ENCODE data around the gene PIH1D1.

PIH1D1 gene

DNA sequence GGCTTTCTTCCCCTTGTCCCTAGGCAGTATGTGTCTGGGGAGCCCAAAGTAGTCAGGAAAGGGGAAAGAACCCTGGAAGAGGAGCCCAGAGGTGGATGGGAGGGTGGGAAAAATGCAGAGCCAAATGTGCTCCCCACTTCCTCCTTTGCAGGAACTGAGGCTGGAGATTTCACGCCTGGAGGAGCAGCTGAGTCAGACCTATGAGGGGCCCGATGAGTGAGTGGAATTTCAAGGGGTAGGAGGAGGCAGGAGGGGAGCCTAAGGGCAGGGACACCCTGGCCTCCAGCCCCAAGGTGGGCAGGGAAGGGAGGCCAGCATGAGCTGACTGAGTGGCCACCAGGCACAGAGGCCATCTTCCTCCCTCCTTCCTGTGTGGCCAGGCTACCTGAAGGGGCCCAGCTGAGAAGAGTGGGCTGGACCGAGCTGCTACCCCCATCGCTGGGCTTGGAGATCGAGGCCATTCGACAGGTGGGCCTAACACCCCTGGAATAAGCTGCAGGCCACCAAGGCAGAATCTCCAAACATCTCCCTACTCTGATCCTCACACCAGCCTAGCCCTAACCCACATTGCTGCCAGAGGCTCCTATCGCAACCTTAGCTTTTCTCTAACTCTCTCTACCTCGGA lies 42.7 kb downstream of the PIH1D1 start:
- H3K4me3 ChIP-seq (ENCODE audit: low read depth, low read length) = no peak overlapping the region
- TF ChIP-seq, protein P1, sequence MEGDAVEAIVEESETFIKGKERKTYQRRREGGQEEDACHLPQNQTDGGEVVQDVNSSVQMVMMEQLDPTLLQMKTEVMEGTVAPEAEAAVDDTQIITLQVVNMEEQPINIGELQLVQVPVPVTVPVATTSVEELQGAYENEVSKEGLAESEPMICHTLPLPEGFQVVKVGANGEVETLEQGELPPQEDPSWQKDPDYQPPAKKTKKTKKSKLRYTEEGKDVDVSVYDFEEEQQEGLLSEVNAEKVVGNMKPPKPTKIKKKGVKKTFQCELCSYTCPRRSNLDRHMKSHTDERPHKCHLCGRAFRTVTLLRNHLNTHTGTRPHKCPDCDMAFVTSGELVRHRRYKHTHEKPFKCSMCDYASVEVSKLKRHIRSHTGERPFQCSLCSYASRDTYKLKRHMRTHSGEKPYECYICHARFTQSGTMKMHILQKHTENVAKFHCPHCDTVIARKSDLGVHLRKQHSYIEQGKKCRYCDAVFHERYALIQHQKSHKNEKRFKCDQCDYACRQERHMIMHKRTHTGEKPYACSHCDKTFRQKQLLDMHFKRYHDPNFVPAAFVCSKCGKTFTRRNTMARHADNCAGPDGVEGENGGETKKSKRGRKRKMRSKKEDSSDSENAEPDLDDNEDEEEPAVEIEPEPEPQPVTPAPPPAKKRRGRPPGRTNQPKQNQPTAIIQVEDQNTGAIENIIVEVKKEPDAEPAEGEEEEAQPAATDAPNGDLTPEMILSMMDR (IDR thresholded peaks at IDR 0.05; ENCODE audit: borderline replicate concordance, insufficient read depth, low read depth, low read length) = no peak

DNA sequence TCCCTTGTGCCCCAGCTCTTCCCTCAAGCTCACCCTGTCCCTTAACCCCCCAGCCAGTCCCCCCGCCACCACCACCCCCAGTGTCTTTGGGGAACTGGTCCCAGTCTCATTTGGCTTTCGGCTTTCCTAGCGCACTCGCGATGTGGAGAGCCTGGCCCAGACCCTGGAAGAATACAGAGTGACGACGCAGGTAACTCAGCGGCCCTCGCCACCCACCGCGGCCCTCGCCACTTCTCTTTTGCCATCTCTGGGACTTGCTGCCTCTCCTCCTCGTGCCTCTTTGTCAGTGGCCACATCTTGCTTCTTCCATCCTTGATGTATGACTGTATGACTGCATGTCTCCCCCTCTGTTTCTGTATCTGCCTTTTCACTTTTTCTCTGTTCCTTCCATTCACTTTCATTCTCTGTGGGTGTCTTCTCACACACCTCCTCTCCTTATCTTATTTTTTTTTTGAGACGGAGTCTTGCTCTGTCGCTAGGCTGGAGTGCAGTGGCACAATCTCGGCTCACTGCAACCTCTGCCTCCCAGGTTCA lies 44.1 kb downstream of the PIH1D1 start:
- TF ChIP-seq, protein P1 (IDR thresholded peaks at IDR 0.05; ENCODE audit: borderline replicate concordance, insufficient read depth, low read depth, low read length) = no peak

DNA sequence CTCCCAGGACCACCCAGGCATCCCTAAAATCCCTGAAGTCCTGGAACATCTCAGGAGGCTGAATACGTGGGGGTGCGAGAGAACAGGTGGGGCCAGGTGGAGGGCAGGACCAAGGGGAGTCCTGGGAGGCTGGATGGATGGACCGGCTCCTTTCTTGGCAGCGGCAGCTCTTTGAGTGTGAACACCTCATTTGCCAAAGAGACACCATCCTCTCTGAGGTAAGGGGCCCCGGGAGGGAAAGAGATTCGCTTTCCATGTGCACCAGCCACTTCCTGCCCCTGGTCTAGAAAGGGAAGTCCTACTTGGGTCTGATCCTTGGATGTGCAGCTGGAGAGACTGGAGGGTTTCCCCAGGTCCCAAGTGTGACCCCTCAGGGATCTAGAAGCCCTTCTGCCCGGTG lies 44.5 kb downstream of the PIH1D1 start:
- no peak overlapping the region for H3K4me3 ChIP-seq (ENCODE audit: low read depth, low read length)
- TF ChIP-seq, protein P1 (IDR thresholded peaks at IDR 0.05; ENCODE audit: borderline replicate concordance, insufficient read depth, low read depth, low read length) = no peak

More for the DNA sequence above, 44.1 kb downstream of the PIH1D1 start:
- no peak overlapping the region for H3K4me3 ChIP-seq (ENCODE audit: low read depth, low read length)

DNA sequence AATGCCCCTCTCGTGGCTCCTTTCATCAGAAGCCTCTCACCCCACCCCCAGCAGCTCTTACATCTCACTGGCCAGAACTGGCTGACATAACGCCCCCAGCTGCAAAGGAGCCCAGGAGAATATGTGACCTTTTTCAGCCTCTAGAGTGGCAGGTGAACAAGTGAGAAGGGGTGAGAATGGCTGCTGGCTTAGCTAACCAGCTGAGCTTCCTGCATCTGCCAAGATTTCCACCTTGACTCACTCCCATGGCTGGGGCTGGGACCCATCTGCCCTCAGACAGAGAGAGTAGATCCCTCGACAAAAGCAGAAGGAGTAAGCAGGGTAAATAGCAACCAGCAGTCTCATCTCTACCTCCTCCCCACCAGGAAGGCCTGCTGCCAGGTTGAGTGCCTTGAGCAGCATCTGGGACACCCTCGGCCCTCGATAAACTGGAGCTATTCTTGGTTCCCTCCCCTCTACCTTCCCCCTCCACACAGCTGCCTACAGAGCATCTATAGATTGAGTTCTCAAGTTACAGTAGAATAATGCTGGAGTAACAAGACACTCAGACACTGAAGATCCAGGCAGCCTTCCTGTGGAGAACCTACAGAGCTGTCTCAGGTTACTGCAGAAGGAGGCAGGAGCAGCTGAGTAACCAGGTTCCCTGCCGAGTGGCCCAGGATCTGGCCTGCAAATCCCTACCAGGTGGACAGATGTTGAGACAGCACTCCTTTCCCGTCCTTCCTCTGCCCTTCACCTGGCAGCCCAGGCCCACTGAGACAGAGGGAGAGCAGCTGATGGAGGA lies 48.0 kb downstream of the PIH1D1 start:
- no peak overlapping the region for H3K4me3 ChIP-seq (ENCODE audit: low read depth, low read length)
- TF ChIP-seq, protein P1 (IDR thresholded peaks at IDR 0.05; ENCODE audit: borderline replicate concordance, insufficient read depth, low read depth, low read length) = no peak

DNA sequence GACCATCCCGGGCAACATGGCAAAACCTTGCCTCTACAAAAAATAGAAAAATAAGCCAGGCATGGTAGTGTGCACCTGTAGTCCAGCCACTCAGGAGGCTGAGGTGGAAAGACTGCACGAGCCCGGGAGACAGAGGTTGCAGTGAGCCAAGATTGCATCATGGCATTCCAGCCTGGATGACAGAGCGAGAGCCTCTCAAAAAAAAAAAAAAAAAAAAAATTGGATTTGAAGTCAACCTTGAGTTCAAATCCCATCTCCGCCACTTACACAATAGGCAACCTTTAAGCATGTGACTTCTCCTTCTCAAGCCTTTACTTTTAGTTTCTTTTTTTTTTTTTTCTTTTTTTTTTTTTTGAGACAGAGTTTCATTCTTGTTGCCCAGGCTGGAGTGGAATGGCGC lies 51.6 kb downstream of the PIH1D1 start:
- no peak overlapping the region for H3K4me3 ChIP-seq (ENCODE audit: low read depth, low read length)
- TF ChIP-seq, protein P1 (IDR thresholded peaks at IDR 0.05; ENCODE audit: borderline replicate concordance, insufficient read depth, low read depth, low read length) = no peak

DNA sequence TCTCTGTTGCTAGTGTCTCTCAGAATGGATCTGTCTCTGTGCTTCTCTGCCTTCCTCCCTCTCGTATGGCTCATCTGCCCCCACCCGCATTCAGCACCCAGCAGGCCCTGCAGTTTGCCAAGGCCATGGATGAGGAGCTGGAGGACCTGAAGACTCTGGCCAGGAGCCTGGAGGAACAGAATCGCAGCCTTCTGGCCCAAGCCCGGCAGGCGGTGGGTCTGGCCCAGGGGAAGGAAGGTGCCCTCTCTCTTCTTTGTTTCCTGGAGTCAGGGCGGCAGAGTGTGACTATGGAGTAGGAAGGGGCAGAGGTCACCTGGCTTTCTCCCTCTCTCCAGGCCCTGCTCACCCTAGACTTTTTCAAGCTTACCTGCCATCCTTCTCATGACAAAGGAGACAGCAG lies 52.7 kb downstream of the PIH1D1 start:
- TF ChIP-seq, protein P1 (IDR thresholded peaks at IDR 0.05; ENCODE audit: borderline replicate concordance, insufficient read depth, low read depth, low read length) = no peak
- no peak overlapping the region for H3K4me3 ChIP-seq (ENCODE audit: low read depth, low read length)

All from GM12875 (cell line).